Measurements from ENCODE around the gene TMSB4X. TPM values are rescaled to one million over a fixed set of nuclear protein-coding genes. Genes with fewer than 3 reads are reported as not detected.

TMSB4X gene
- total and polyA plus RNA-seq, 2 of the 8 experiments (the other 6 are each of a cell fraction or from before 2014, with no cell fraction given) = 2,063 to 2,112 TPM

- H4K8ac ChIP-seq (ENCODE audit: extremely low read depth, insufficient read depth, low read length) = no peak overlapping the region
- no peak overlapping the region for H2BK5ac ChIP-seq (ENCODE audit: low read depth, low read length)
- no peak overlapping the region for H2AFZ ChIP-seq (ENCODE audit: low read length)
- no peaks in the 10 kb centered on the region for H3K36me3 ChIP-seq (ENCODE audit: control insufficient read depth in 2 of 4, insufficient read depth in 4 of 4, low read length in 3 of 4)
- H3K4me2 ChIP-seq (ENCODE audit: insufficient read depth in 1 of 2, low read depth in 2 of 2, low read length in 2 of 2) = no peak overlapping the region
- H3K79me1 ChIP-seq (ENCODE audit: low read depth, low read length) = no peaks in the 10 kb centered on the region
- H3K9ac ChIP-seq (replicated peaks in 1 of 4; ENCODE audit: extremely low read depth in 1 of 4, low read depth in 3 of 4, low read length in 3 of 4) = no peak overlapping the region
- WGBS, 2 experiments (ENCODE audit: extremely low coverage in 1 of 2, insufficient coverage in 1 of 2, insufficient read length in 1 of 2, insufficient replicate concordance in 2 of 2, low coverage in 1 of 2, low lambda C conversion rate in 2 of 2, missing lambda C conversion rate in 1 of 2) = 92% methylated on average over 2 of the region's 2 CpGs; no CpG with 5 or more reads in 1 of the 2 experiments
- no peak overlapping the region for H2AK5ac ChIP-seq (ENCODE audit: low read depth, low read length)
- no peaks in the 10 kb centered on the region for H3K79me2 ChIP-seq (ENCODE audit: control insufficient read depth in 1 of 2, insufficient read depth in 2 of 2, low read length in 2 of 2)
- H3K4ac ChIP-seq (replicated peaks; ENCODE audit: insufficient read length, low read depth, low read length) = no peak overlapping the region
- no peak overlapping the region for H3K23ac ChIP-seq (ENCODE audit: insufficient read length)
- no peak overlapping the region for H3K18ac ChIP-seq (ENCODE audit: extremely low read depth, low read length)
- no peaks in the 10 kb centered on the region for H3K27me3 ChIP-seq (replicated peaks in 1 of 4; ENCODE audit: control insufficient read depth in 3 of 4, extremely low read depth in 1 of 4, insufficient read depth in 3 of 4, low read length in 3 of 4)
- no peaks in the 10 kb centered on the region for H3K9me3 ChIP-seq (ENCODE audit: insufficient read depth in 2 of 2, low read depth in 1 of 2, low read length in 1 of 2)
- H4K20me1 ChIP-seq (replicated peaks in 1 of 2; ENCODE audit: control insufficient read depth in 1 of 2, insufficient read depth in 2 of 2, low read length in 2 of 2) = no peaks in the 10 kb centered on the region
- no peak overlapping the region for H3K27ac ChIP-seq (ENCODE audit: low read depth, low read length)
- no peak overlapping the region for H3K14ac ChIP-seq (ENCODE audit: insufficient read length)
- H3K4me3 ChIP-seq (ENCODE audit: extremely low read depth in 1 of 4, insufficient read depth in 2 of 4, low read depth in 3 of 4, low read length in 4 of 4) = no peak overlapping the region
- H4K5ac ChIP-seq (ENCODE audit: insufficient read length, low read depth, low read length) = no peak overlapping the region
- H2BK20ac ChIP-seq (ENCODE audit: low read length) = no peak overlapping the region
- H2BK120ac ChIP-seq (replicated peaks; ENCODE audit: low read depth, low read length) = no peak overlapping the region
- peaks cover 0 to 8% (median 1%) of the 10 kb centered on the region in 4 experiments; a peak in 3 of 7 replicates for H3K4me1 ChIP-seq (replicated peaks in 1 of 4; ENCODE audit: control insufficient read depth in 3 of 4, insufficient read depth in 4 of 4, low read length in 3 of 4)
- H2BK12ac ChIP-seq (ENCODE audit: low read depth, low read length) = no peak overlapping the region
- no peak for TF ChIP-seq TAF7 (optimal IDR thresholded peaks at IDR 0.05; ENCODE audit: borderline replicate concordance, low read depth, low read length)
- no peak for TF ChIP-seq HDAC6 (IDR thresholded peaks at IDR 0.05; ENCODE audit: low read depth, low read length)
- no peak for TF ChIP-seq SIN3A (conservative IDR thresholded peaks at IDR 0.05 in 1 of 2, IDR thresholded peaks at IDR 0.05 in 1 of 2; ENCODE audit: low read depth in 1 of 2, low read length in 2 of 2)
- TF ChIP-seq KDM1A (IDR thresholded peaks at IDR 0.05; ENCODE audit: borderline replicate concordance, low read length) = no peak
- TF ChIP-seq RBBP5 (IDR thresholded peaks at IDR 0.05; ENCODE audit: borderline replicate concordance, low read depth, low read length) = no peak
- TF ChIP-seq CTCF (IDR thresholded peaks at IDR 0.05; ENCODE audit: control extremely low read depth in 1 of 3, insufficient read depth in 1 of 3, low read depth in 1 of 3, low read length in 3 of 3) = no peak
- CTCF ChIA-PET (ENCODE audit: partially characterized antibody) = interaction anchor here (0.6 kb wide), 1 partner anchor 48 kb away, joined by 3 read pairs; no protein-coding TSS in a partner anchor
- H3K56ac ChIP-seq (replicated peaks; ENCODE audit: insufficient read length, low read depth, low read length) = no peak overlapping the region
- DNase-seq (ENCODE audit: low read depth in 1 of 2, low spot score in 2 of 2) (no peak), FAIRE-seq (no peak)
- no peak overlapping the region for H4K91ac ChIP-seq (replicated peaks; ENCODE audit: insufficient read length, low read length)
- H2BK15ac ChIP-seq (ENCODE audit: low read length) = no peak overlapping the region
- H3K23me2 ChIP-seq (ENCODE audit: low read depth, low read length) = no peaks in the 10 kb centered on the region
- POLR2A ChIA-PET (ENCODE audit: partially characterized antibody) = interaction anchor here (2.2 kb wide), 1 partner anchor 33 kb away, joined by 9 read pairs; no protein-coding TSS in a partner anchor
These were observed 35.6 kb downstream of the TMSB4X start for GRCh38 chrX:13010546-13010945.

Measured in H1 (cell line).